B cell (primary cell): ENCODE measurements around the gene ZNF683. TPM values are rescaled to one million over a fixed set of nuclear protein-coding genes. Genes with fewer than 3 reads are reported as not detected.

ENCODE experiments used
- ATAC-seq: fragments of 200-7000 bp; cut with Tn5 transposase; one replicate; pipeline ENCODE4 v1.10.0; 2021; ENCODE audit warnings: low read depth, mild to moderate bottlenecking, moderate number of reproducible peaks, moderate library complexity
- CTCF ChIA-PET: fragments of 350-600 bp; sonication (Branson Sonifier 250); formaldehyde crosslinking; loops from one replicate; lab custom pipeline; 2021; ENCODE audit warnings: antibody characterized with exemption, inconsistent platforms; lab: Charles Lee
- POLR2A ChIA-PET: fragments of 350-600 bp; sonication (Branson Sonifier 250); formaldehyde crosslinking; loops from one replicate; lab custom pipeline; 2021; ENCODE audit warnings: antibody characterized with exemption; lab: Charles Lee
- DNase-seq: peaks from one replicate; pipeline ENCODE4 v3.0.0; 2013
- H2AFZ ChIP-seq: 2 replicates; pipeline ENCODE4 v1.6.1; 2012; ENCODE audit warnings: mild to moderate bottlenecking, low read depth, low read length; ENCODE audit not compliant: insufficient read depth, poor library complexity, severe bottlenecking
- H3K27ac ChIP-seq, 2 donors: 1 replicate in 1 of 2; 2 replicates in 1 of 2; pipeline ENCODE4 v1.5.1; 2012 to 2013; ENCODE audit warnings: low read length in 2 of 2, mild to moderate bottlenecking in 2 of 2, moderate library complexity in 1 of 2
- H3K27me3 ChIP-seq, 4 experiments: fragments of 200-600 bp in 1 of 4; sonication (generic) in 1 of 4; replicated peaks in 1 of 4; 1 replicate in 2 of 4; 2 replicates in 2 of 4; pipeline versions ENCODE4 v1.6.1 to v1.7.0; 2013 to 2016; ENCODE audit warnings: low read length in 3 of 4, mild to moderate bottlenecking in 2 of 4, mixed read lengths in 1 of 4, moderate library complexity in 1 of 4; ENCODE audit not compliant: insufficient read depth in 4 of 4, control insufficient read depth in 3 of 4; ENCODE audit errors: control extremely low read depth in 1 of 4
- H3K36me3 ChIP-seq, 2 experiments: replicated peaks in 1 of 2; 1 replicate in 1 of 2; 2 replicates in 1 of 2; pipeline versions ENCODE4 v1.6.1 to v1.7.1; 2013; ENCODE audit warnings: low read length in 1 of 2; ENCODE audit not compliant: insufficient read depth in 2 of 2, control insufficient read depth in 1 of 2; ENCODE audit errors: control extremely low read depth in 1 of 2, extremely low read depth in 1 of 2
- H3K4me1 ChIP-seq, 2 donors: fragments of 200-600 bp in 1 of 2; sonication (generic) in 1 of 2; 1 replicate in 1 of 2; 2 replicates in 1 of 2; pipeline versions ENCODE4 v1.5.1 to v1.6.1; 2013 to 2017; ENCODE audit warnings: low read length in 2 of 2; ENCODE audit not compliant: control insufficient read depth in 2 of 2, insufficient read depth in 2 of 2
- H3K4me2 ChIP-seq: replicated peaks from 2 replicates; pipeline ENCODE3; 2012; ENCODE audit warnings: mild to moderate bottlenecking, low read depth, low read length; ENCODE audit not compliant: poor library complexity, severe bottlenecking
- H3K4me3 ChIP-seq, 5 experiments: fragments of 200-600 bp in 1 of 5; sonication (generic) in 1 of 5; 1 replicate in 3 of 5; 2 replicates in 2 of 5; pipeline versions ENCODE4 v1.5.1 to v1.7.0; 2011 to 2016; ENCODE audit warnings: low read length in 4 of 5, mild to moderate bottlenecking in 4 of 5, low read depth in 2 of 5, control low read depth in 1 of 5, moderate library complexity in 1 of 5; ENCODE audit not compliant: insufficient read depth in 1 of 5; ENCODE audit errors: control extremely low read depth in 1 of 5, extremely low read depth in 1 of 5
- H3K79me2 ChIP-seq: fragments of 200-600 bp; sonication (generic); one replicate; pipeline ENCODE4 v1.6.0; 2016; ENCODE audit warnings: low read length; ENCODE audit not compliant: control insufficient read depth, insufficient read depth
- H3K9ac ChIP-seq: fragments of 200-600 bp; sonication (generic); 2 replicates; pipeline ENCODE4 v1.6.1; 2017; ENCODE audit warnings: mild to moderate bottlenecking, low read length, moderate library complexity
- H3K9me3 ChIP-seq, 3 donors: one replicate each; pipeline versions ENCODE4 v1.6.1 to v1.7.1; 2013; ENCODE audit warnings: low read length in 2 of 3; ENCODE audit not compliant: control insufficient read depth in 2 of 3, insufficient read depth in 1 of 3; ENCODE audit errors: control extremely low read depth in 1 of 3
- H4K20me1 ChIP-seq: 2 replicates; pipeline ENCODE4 v1.6.0; 2012; ENCODE audit warnings: mild to moderate bottlenecking, low read length; ENCODE audit not compliant: insufficient read depth, control insufficient read depth, poor library complexity, severe bottlenecking
- H3K27ac Mint-ChIP-seq: one replicate; pipeline ENCODE4 v1.8.0; 2021; ENCODE audit warnings: mixed read lengths
- H3K27me3 Mint-ChIP-seq: one replicate; pipeline ENCODE4 v1.8.0; 2021; ENCODE audit warnings: mixed read lengths
- H3K4me1 Mint-ChIP-seq: one replicate; pipeline ENCODE4 v1.8.0; 2021; ENCODE audit warnings: mixed read lengths
- H3K4me3 Mint-ChIP-seq: one replicate; pipeline ENCODE4 v1.8.0; 2021; ENCODE audit warnings: mixed read lengths
- H3K9me3 Mint-ChIP-seq: one replicate; pipeline ENCODE4 v1.8.0; 2022; ENCODE audit warnings: mixed read lengths; ENCODE audit not compliant: insufficient read depth
- EZH2 ChIP-seq: IDR thresholded peaks from 2 replicates; pipeline ENCODE4 v1.6.1; 2012; ENCODE audit warnings: borderline replicate concordance, low read depth, mild to moderate bottlenecking, moderate library complexity, low read length; ENCODE audit not compliant: insufficient read depth, poor library complexity, severe bottlenecking
- WGBS: methylation state at CpG from one replicate; pipeline ENCODE4 v1.1.5; 2013; ENCODE audit warnings: missing lambda C conversion rate; ENCODE audit not compliant: insufficient coverage; 5-methylcytosine and 5-hydroxymethylcytosine counted together
- intact Hi-C: fragments of 100-400 bp; cut with micrococcal nuclease; formaldehyde crosslinking; loops from one replicate; pipeline ENCODE4 v1.10.0; 2022
- polyA plus RNA-seq: library from polyadenylated mRNA; depleted of rRNA; stranded (reverse); fragments of >200 nt; gene quantifications from 2 replicates; pipeline ENCODE4 v1.2.3, GENCODE V29; 2012
- total RNA-seq, 2 donors: library from RNA; stranded (reverse); fragments of 120-200 nt in 1 of 2; gene quantifications; 1 replicate in 1 of 2; 2 replicates in 1 of 2; pipeline versions ENCODE4 v1.2.3 to v1.2.4, GENCODE V29; 2013 to 2022
- TF ChIP-seq, protein P1 (sequence below): fragments of 200-600 bp; IDR thresholded peaks from one replicate; pipeline ENCODE4 v1.8.0; 2022; ENCODE audit warnings: antibody characterized with exemption, mild to moderate bottlenecking

ZNF683 gene
- total and polyA plus RNA-seq, 2 donors (not counting 1 experiment from before 2014, with no cell fraction given), result 0.45 to 0.67 TPM

- DNase-seq, result no peak
- peak overlapping the region; percentile 64 for H3K4me3 Mint-ChIP-seq
- H3K36me3 ChIP-seq, result peaks cover 0 to 10% of the 10 kb centered on the region in 2 experiments
- peaks cover 60 to 65% of the 10 kb centered on the region in 2 donors for H3K4me1 ChIP-seq
- no peak for ATAC-seq
- intact Hi-C loops, result loop anchor here (10.0 kb wide), 1 partner anchor 120 kb away; the partner anchor contains the start of gene DHDDS
- no peaks in the 10 kb centered on the region for H3K27me3 Mint-ChIP-seq
- H3K27ac ChIP-seq, result peak overlapping the region; percentile 67 to 86
- ChIA-PET CTCF (interaction anchor here (1.1 to 30.0 kb wide), 6 partner anchors 8 to 80 kb away, joined by 3 to 1400 read pairs (median 6); partner anchors contain the start of genes CEP85, SH3BGRL3 and UBXN11), POLR2A (interaction anchor here (0.6 to 15.2 kb wide), 4 partner anchors 8 to 30 kb away, joined by 3 to 1239 read pairs (median 5); partner anchors contain the start of genes SH3BGRL3 and UBXN11)
- peak overlapping the region; percentile 73 for H3K4me2 ChIP-seq
- H3K27ac Mint-ChIP-seq, result peak overlapping the region; percentile 97
- H3K79me2 ChIP-seq, result peaks cover 74% of the 10 kb centered on the region
- H3K4me1 Mint-ChIP-seq, result peaks cover 57% of the 10 kb centered on the region
- H3K27me3 ChIP-seq, result no peaks in the 10 kb centered on the region
- TF ChIP-seq, protein P1, sequence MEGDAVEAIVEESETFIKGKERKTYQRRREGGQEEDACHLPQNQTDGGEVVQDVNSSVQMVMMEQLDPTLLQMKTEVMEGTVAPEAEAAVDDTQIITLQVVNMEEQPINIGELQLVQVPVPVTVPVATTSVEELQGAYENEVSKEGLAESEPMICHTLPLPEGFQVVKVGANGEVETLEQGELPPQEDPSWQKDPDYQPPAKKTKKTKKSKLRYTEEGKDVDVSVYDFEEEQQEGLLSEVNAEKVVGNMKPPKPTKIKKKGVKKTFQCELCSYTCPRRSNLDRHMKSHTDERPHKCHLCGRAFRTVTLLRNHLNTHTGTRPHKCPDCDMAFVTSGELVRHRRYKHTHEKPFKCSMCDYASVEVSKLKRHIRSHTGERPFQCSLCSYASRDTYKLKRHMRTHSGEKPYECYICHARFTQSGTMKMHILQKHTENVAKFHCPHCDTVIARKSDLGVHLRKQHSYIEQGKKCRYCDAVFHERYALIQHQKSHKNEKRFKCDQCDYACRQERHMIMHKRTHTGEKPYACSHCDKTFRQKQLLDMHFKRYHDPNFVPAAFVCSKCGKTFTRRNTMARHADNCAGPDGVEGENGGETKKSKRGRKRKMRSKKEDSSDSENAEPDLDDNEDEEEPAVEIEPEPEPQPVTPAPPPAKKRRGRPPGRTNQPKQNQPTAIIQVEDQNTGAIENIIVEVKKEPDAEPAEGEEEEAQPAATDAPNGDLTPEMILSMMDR, result no peak
- TF ChIP-seq EZH2, result no peak
- WGBS, result 78% methylated on average over 3 of the region's 5 CpGs
- peak overlapping the region; percentile 85 for H3K9ac ChIP-seq
- H3K9me3 Mint-ChIP-seq, result no peaks in the 10 kb centered on the region
- peaks cover 17% of the 10 kb centered on the region for H4K20me1 ChIP-seq
- H2AFZ ChIP-seq, result no peak overlapping the region
- peak overlapping the region in 1 of 5 experiments; percentile 95 for H3K4me3 ChIP-seq
- no peaks in the 10 kb centered on the region for H3K9me3 ChIP-seq
Measured at GRCh38 chr1:26314501-26314900, 58.0 kb downstream of the ZNF683 start.

Other genes starting within 250 kb of the ZNF683 start
- gene FAM110D, start 213.7 kb downstream of the ZNF683 start, total RNA-seq, result not detected in 2 replicates
- not detected in 2 replicates for gene FAM110D, start 213.7 kb downstream of the ZNF683 start, polyA plus RNA-seq
- gene C1orf232, start 203.8 kb downstream of the ZNF683 start, total RNA-seq, result not detected in 2 replicates
- gene C1orf232, start 203.8 kb downstream of the ZNF683 start, polyA plus RNA-seq, result not detected in 2 replicates
- 10.7 and 13.5 TPM in 2 replicates for gene ZNF593, start 202.8 kb downstream of the ZNF683 start, total RNA-seq
- gene ZNF593, start 202.8 kb downstream of the ZNF683 start, polyA plus RNA-seq, result 60.0 and 61.9 TPM in 2 replicates
- gene ZNF593OS, start 200.9 kb downstream of the ZNF683 start, total RNA-seq, result not detected in 2 replicates
- gene ZNF593OS, start 200.9 kb downstream of the ZNF683 start, polyA plus RNA-seq, result 0.09 TPM in 1 of 2 replicates, not detected in the other
- gene CNKSR1, start 195.3 kb downstream of the ZNF683 start, total RNA-seq, result 3.7 and 4.7 TPM in 2 replicates
- gene CNKSR1, start 195.3 kb downstream of the ZNF683 start, polyA plus RNA-seq, result 5.8 and 8.8 TPM in 2 replicates
- not detected in 2 replicates for gene CATSPER4, start 182.1 kb downstream of the ZNF683 start, total RNA-seq
- not detected in 2 replicates for gene CATSPER4, start 182.1 kb downstream of the ZNF683 start, polyA plus RNA-seq
- 16.2 and 16.9 TPM in 2 replicates for gene CEP85, start 138.6 kb downstream of the ZNF683 start, total RNA-seq
- gene CEP85, start 138.6 kb downstream of the ZNF683 start, polyA plus RNA-seq, result 16.1 and 16.3 TPM in 2 replicates
- gene SH3BGRL3, start 92.7 kb downstream of the ZNF683 start, total RNA-seq, result 230 and 232 TPM in 2 replicates
- 86.7 and 150 TPM in 2 replicates for gene SH3BGRL3, start 92.7 kb downstream of the ZNF683 start, polyA plus RNA-seq
- gene UBXN11, start 66.1 kb downstream of the ZNF683 start, total RNA-seq, result 81.4 and 83.8 TPM in 2 replicates
- gene UBXN11, start 66.1 kb downstream of the ZNF683 start, polyA plus RNA-seq, result 66.2 and 68.0 TPM in 2 replicates
- 1,072 and 1,116 TPM in 2 replicates for gene CD52, start 54.8 kb downstream of the ZNF683 start, total RNA-seq
- gene CD52, start 54.8 kb downstream of the ZNF683 start, polyA plus RNA-seq, result 1,095 and 1,597 TPM in 2 replicates
- 1.8 and 3.3 TPM in 2 replicates for gene CRYBG2, start 18.6 kb downstream of the ZNF683 start, total RNA-seq
- 1.9 and 5.3 TPM in 2 replicates for gene CRYBG2, start 18.6 kb downstream of the ZNF683 start, polyA plus RNA-seq
- not detected in 2 replicates for gene LIN28A, start 38.1 kb upstream of the ZNF683 start, total RNA-seq
- gene LIN28A, start 38.1 kb upstream of the ZNF683 start, polyA plus RNA-seq, result not detected in 2 replicates
- gene DHDDS, start 59.6 kb upstream of the ZNF683 start, total RNA-seq, result 54.2 and 61.7 TPM in 2 replicates
- gene DHDDS, start 59.6 kb upstream of the ZNF683 start, polyA plus RNA-seq, result 20.4 and 21.9 TPM in 2 replicates
- gene HMGN2, start 99.7 kb upstream of the ZNF683 start, total RNA-seq, result 445 and 457 TPM in 2 replicates
- gene HMGN2, start 99.7 kb upstream of the ZNF683 start, polyA plus RNA-seq, result 326 and 377 TPM in 2 replicates
- gene RPS6KA1, start 157.0 kb upstream of the ZNF683 start, total RNA-seq, result 99.9 and 109 TPM in 2 replicates
- gene RPS6KA1, start 157.0 kb upstream of the ZNF683 start, polyA plus RNA-seq, result 57.9 and 72.0 TPM in 2 replicates